Measurements from ENCODE around the gene MATCAP1.

- no peak for TF ChIP-seq EZH2 (IDR thresholded peaks at IDR 0.05; ENCODE audit: borderline replicate concordance, insufficient read depth, low read length, poor library complexity, severe bottlenecking)
- no peak for TF ChIP-seq REST (IDR thresholded peaks at IDR 0.05; ENCODE audit: borderline replicate concordance)
- no peak for TF ChIP-seq CTCF (IDR thresholded peaks at IDR 0.05; ENCODE audit: poor library complexity, severe bottlenecking)
- TF ChIP-seq EP300 (conservative IDR thresholded peaks at IDR 0.05; ENCODE audit: poor library complexity, severe bottlenecking) = no peak
Observed at GRCh38 chr16:67228905-67229304, 45.1 kb upstream of the MATCAP1 start.
